Right hindlimb (tissue), 1 donor: ENCODE results near the gene IDH3G.

Experiments used
- DNase-seq: peaks from one replicate; pipeline ENCODE4 v3.0.0-alpha.2; 2018

Gene IDH3G

GRCh38 chrX:153814591-153815315, 20.6 kb upstream of the IDH3G start:
- DNase-seq: no peak

- no peak for DNase-seq
These were observed 19.0 kb upstream of the IDH3G start for GRCh38 chrX:153813161-153813560.

- no peak for DNase-seq
These were observed 18.0 kb upstream of the IDH3G start for GRCh38 chrX:153812220-153812619.

GRCh38 chrX:153807976-153808375, 13.8 kb upstream of the IDH3G start:
- DNase-seq: no peak

GRCh38 chrX:153806999-153807575, 12.9 kb upstream of the IDH3G start:
- no peak for DNase-seq

- no peak for DNase-seq
These were observed 11.3 kb upstream of the IDH3G start for GRCh38 chrX:153805436-153805835.

GRCh38 chrX:153804621-153805020, 10.4 kb upstream of the IDH3G start:
- DNase-seq: no peak

GRCh38 chrX:153804100-153804595, 10.0 kb upstream of the IDH3G start:
- no peak for DNase-seq

GRCh38 chrX:153803211-153804099, 9.3 kb upstream of the IDH3G start:
- DNase-seq: no peak

GRCh38 chrX:153802513-153803045, 8.4 kb upstream of the IDH3G start:
- no peak for DNase-seq

GRCh38 chrX:153801669-153802068, 7.5 kb upstream of the IDH3G start:
- DNase-seq: no peak

- no peak for DNase-seq
These were observed 6.6 kb upstream of the IDH3G start for GRCh38 chrX:153800746-153801145.

GRCh38 chrX:153800177-153800722, 6.1 kb upstream of the IDH3G start:
- no peak for DNase-seq

GRCh38 chrX:153799326-153799725, 5.2 kb upstream of the IDH3G start:
- no peak for DNase-seq

- DNase-seq: no peak
These were observed 3.3 kb upstream of the IDH3G start for GRCh38 chrX:153797415-153798015.

- DNase-seq: no peak
These were observed 982 bp upstream of the IDH3G start for GRCh38 chrX:153794897-153795816.

GRCh38 chrX:153793291-153793690, 884 bp downstream of the IDH3G start:
- no peak for DNase-seq

- no peak for DNase-seq
These were observed 1.8 kb downstream of the IDH3G start for GRCh38 chrX:153792368-153792767.

- DNase-seq: no peak
These were observed 2.9 kb downstream of the IDH3G start for GRCh38 chrX:153791104-153791852.

- DNase-seq: no peak
These were observed 4.5 kb downstream of the IDH3G start for GRCh38 chrX:153789654-153790053.

- no peak for DNase-seq
These were observed 7.5 kb downstream of the IDH3G start for GRCh38 chrX:153786669-153787068.
